GM12873 (cell line): ENCODE data around the gene DYNC2LI1.

ENCODE experiments used
- TF ChIP-seq, protein P1 (sequence below): IDR thresholded peaks from 2 replicates; pipeline ENCODE4 v1.5.1; 2012; ENCODE audit warnings: low read depth, mild to moderate bottlenecking, moderate library complexity, low read length, control low read depth; ENCODE audit not compliant: insufficient read depth; ENCODE audit errors: missing control alignments

DYNC2LI1 gene

DNA sequence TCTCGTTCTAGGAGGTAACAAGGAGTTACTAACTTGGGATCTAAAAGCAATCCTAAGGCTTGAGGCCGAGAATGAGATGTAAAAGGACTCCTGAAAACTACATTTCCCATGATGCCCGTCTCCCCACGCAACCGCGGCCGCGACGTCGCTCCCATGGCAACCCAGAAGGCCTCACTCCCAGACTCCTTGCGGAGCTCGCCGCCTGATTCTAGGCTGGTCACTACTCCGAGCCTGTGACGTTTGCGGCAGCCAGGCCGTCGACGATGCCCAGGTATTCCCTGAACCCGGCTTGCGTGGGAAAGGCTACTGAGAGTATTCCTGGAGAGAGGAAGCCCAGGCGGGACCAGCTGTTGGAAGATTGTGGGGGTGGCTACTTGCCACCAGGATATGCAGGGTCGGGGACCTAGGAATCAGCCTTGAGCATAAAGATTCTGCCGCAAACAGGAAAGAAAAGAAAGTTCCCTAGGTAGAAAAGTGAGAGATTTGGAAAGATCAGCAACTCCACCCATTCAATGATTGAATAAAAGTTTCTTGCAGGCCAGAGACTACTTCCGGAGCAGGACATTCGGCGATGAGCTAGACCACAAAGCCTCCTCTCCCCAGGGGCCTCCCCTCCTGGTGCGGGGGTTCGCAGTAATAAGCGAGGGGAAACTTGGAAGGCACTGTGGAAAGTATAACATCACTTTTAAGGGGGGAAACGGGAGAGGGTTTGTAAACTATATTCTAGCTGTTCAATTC, at the start of gene DYNC2LI1:
Gene DYNC2LI1, plus strand, starts transcription at position 164 of the 738 bp plus-strand sequence. Its CDS starts 100 bp downstream, at position 264.
- TF ChIP-seq, protein P1, sequence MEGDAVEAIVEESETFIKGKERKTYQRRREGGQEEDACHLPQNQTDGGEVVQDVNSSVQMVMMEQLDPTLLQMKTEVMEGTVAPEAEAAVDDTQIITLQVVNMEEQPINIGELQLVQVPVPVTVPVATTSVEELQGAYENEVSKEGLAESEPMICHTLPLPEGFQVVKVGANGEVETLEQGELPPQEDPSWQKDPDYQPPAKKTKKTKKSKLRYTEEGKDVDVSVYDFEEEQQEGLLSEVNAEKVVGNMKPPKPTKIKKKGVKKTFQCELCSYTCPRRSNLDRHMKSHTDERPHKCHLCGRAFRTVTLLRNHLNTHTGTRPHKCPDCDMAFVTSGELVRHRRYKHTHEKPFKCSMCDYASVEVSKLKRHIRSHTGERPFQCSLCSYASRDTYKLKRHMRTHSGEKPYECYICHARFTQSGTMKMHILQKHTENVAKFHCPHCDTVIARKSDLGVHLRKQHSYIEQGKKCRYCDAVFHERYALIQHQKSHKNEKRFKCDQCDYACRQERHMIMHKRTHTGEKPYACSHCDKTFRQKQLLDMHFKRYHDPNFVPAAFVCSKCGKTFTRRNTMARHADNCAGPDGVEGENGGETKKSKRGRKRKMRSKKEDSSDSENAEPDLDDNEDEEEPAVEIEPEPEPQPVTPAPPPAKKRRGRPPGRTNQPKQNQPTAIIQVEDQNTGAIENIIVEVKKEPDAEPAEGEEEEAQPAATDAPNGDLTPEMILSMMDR: no peak

DNA sequence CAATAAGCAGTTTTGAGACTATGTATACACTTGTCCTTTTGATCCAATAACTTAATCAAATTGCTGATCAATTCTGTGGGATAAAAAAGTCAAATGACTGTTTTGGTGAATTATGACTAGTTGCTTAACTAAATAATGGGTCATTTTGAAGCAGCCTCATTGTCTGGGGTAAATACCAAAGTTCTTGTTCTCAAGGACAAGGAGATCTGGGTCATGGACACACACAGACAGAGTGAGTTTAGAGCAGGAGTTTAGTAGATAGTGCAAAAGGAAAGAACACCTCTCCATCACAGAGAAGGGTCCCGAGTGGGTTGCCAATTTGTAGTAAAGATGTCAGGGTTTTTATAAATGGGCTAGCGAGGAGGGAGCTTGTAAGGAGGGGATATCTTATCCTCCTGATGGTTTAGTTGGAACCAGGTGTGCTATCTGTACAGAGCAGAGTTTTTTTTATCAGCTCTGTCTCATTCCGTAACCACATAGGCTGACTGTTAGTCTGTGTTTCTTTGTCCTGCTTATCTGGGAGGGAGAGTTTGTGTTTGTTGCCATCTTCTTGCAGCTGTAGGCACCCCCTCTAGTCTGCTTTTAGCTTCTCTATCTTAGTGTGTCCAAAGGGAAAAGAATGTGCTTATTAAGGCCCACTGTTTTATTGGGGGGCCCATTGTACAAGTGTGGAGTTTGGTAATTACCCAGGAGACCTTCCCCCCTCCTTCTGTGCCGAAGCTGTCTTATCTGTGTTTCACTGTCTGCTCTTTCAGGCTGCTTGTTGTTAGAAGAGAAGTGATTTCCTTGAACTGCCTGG, 48.9 kb upstream of the DYNC2LI1 start:
- TF ChIP-seq, protein P1: no peak

DNA sequence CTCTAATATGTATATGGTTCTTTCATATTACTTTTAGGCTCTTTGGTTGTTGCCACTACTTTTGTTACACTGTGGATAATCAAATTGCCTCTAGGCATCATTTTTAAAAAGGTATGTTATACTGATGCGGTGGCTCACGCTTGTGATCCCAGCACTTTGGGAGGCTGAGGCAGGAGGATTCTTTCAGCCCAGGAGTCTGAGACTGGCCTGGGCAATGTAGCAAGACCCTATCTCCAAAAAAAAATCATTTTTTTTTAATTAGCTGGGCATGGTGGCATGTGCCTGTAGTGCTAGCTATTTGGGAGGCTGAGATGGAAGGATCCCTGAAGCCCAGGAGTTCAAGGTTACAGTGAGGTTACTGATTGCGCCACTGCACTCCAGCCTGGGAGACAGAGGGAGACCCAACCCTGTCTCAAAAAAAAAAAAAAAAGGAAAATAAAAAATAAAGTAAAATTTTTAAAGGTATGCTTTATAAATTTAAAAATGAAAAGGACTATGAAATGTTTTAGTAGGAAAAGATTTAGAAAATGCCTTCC, 48.1 kb upstream of the DYNC2LI1 start:
- TF ChIP-seq, protein P1: no peak

- TF ChIP-seq, protein P1: no peak
These were observed 46.2 kb upstream of the DYNC2LI1 start for GRCh38 chr2:43727634-43728014.

DNA sequence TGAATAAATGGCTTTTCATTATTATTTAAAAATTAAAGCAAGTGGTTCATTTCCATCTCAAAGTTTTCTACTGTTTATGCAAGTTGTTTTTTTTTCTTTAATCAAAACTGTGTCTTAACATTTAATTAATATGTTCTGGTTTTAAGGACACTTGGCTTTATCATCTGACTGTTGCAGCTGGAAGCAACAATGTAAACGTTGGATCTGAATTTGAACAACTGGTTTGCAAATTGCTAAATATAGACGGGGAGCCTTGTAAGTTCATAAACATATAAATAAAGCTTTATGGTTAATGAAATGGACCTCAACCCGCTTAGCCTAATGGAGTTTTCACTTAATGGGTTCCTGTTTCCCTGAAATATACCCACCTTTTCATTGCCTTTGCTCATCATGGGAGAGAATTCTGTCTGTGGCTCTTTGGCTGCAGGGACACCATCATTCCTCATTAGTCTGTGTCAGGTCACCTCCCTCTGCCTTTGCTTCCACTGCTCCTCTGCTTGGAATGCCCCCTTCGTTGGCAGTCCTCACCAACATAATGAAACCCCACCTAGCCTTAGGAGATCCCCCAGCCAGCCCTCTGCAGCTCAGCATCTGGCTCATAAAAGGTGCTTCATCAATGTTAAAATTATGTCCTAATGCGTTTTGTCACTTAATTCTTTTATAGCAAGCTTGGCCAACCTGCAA, 44.2 kb upstream of the DYNC2LI1 start:
- TF ChIP-seq, protein P1: no peak

- TF ChIP-seq, protein P1: no peak
These were observed 42.6 kb upstream of the DYNC2LI1 start for GRCh38 chr2:43731211-43731610.
